ENCODE results near the gene LDLRAD4.

LDLRAD4 gene

GRCh38 chr18:13289481-13290205 is 71.1 kb downstream of the LDLRAD4 start:
- no peak for DNase-seq

- no peak for DNase-seq
Observed at GRCh38 chr18:13290856-13291271, 72.3 kb downstream of the LDLRAD4 start.

- no peak for DNase-seq
Observed at GRCh38 chr18:13291299-13291698, 72.7 kb downstream of the LDLRAD4 start.

- no peak for DNase-seq
Observed at GRCh38 chr18:13291745-13292447, 73.3 kb downstream of the LDLRAD4 start.

GRCh38 chr18:13292736-13293135 is 74.2 kb downstream of the LDLRAD4 start:
- DNase-seq: no peak

- no peak for DNase-seq
Observed at GRCh38 chr18:13294309-13294708, 75.7 kb downstream of the LDLRAD4 start.

- DNase-seq: no peak
Observed at GRCh38 chr18:13295894-13296293, 77.3 kb downstream of the LDLRAD4 start.

- no peak for DNase-seq
Observed at GRCh38 chr18:13296867-13297574, 78.5 kb downstream of the LDLRAD4 start.

- DNase-seq: no peak
Observed at GRCh38 chr18:13298262-13298661, 79.7 kb downstream of the LDLRAD4 start.

- DNase-seq: no peak
Observed at GRCh38 chr18:13300029-13300428, 81.5 kb downstream of the LDLRAD4 start.

- no peak for DNase-seq
Observed at GRCh38 chr18:13300796-13301195, 82.2 kb downstream of the LDLRAD4 start.

GRCh38 chr18:13302040-13302439 is 83.5 kb downstream of the LDLRAD4 start:
- DNase-seq: no peak

- no peak for DNase-seq
Observed at GRCh38 chr18:13302457-13303225, 84.1 kb downstream of the LDLRAD4 start.

- no peak for DNase-seq
Observed at GRCh38 chr18:13303756-13304364, 85.3 kb downstream of the LDLRAD4 start.

- DNase-seq: no peak
Observed at GRCh38 chr18:13305301-13305700, 86.7 kb downstream of the LDLRAD4 start.

GRCh38 chr18:13306583-13306982 is 88.0 kb downstream of the LDLRAD4 start:
- no peak for DNase-seq

- DNase-seq: no peak
Observed at GRCh38 chr18:13308369-13308768, 89.8 kb downstream of the LDLRAD4 start.

- no peak for DNase-seq
Observed at GRCh38 chr18:13309031-13309747, 90.6 kb downstream of the LDLRAD4 start.

- no peak for DNase-seq
Observed at GRCh38 chr18:13309748-13310670, 91.4 kb downstream of the LDLRAD4 start.

- no peak for DNase-seq
Observed at GRCh38 chr18:13311193-13311592, 92.6 kb downstream of the LDLRAD4 start.

- no peak for DNase-seq
Observed at GRCh38 chr18:13312515-13312914, 94.0 kb downstream of the LDLRAD4 start.

Data from effector CD4-positive, alpha-beta T cell (primary cell).